AG09309 (cell line): Measurements from ENCODE around the gene HNRNPH1.

Source experiments
- DNase-seq: peaks from one replicate; pipeline ENCODE4 v3.0.0-alpha.2; 2010; ENCODE audit warnings: low read depth
- H3K4me3 ChIP-seq: 2 replicates; pipeline ENCODE4 v1.5.1; 2011; ENCODE audit warnings: mild to moderate bottlenecking, low read depth, low read length, moderate library complexity; ENCODE audit not compliant: control insufficient read depth
- CTCF ChIP-seq: IDR thresholded peaks from 2 replicates; pipeline ENCODE4 v1.5.1; 2011; ENCODE audit warnings: mild to moderate bottlenecking, low read depth, low read length, inconsistent platforms; ENCODE audit not compliant: insufficient read depth, control insufficient read depth; ENCODE audit errors: missing control alignments

HNRNPH1 gene

GRCh38 chr5:179588166-179588565, 35.3 kb downstream of the HNRNPH1 start:
- H3K4me3 ChIP-seq = no peak overlapping the region
- DNase-seq = no peak
- no peak for TF ChIP-seq CTCF

GRCh38 chr5:179585941-179586401, 37.5 kb downstream of the HNRNPH1 start:
- no peak overlapping the region for H3K4me3 ChIP-seq
- TF ChIP-seq CTCF = no peak
- DNase-seq = no peak

- TF ChIP-seq CTCF = no peak
- no peak overlapping the region for H3K4me3 ChIP-seq
- DNase-seq = no peak
Observed at GRCh38 chr5:179577286-179577960, 46.0 kb downstream of the HNRNPH1 start.

GRCh38 chr5:179572386-179572785, 51.1 kb downstream of the HNRNPH1 start:
- no peak for TF ChIP-seq CTCF
- DNase-seq = no peak

GRCh38 chr5:179568721-179569120, 54.8 kb downstream of the HNRNPH1 start:
- H3K4me3 ChIP-seq = no peak overlapping the region
- DNase-seq = no peak
- TF ChIP-seq CTCF = no peak

More at GRCh38 chr5:179572386-179572785, 51.1 kb downstream of the HNRNPH1 start:
- no peak overlapping the region for H3K4me3 ChIP-seq

- TF ChIP-seq CTCF = no peak
- H3K4me3 ChIP-seq = no peak overlapping the region
- no peak for DNase-seq
Observed at GRCh38 chr5:179564526-179564925, 58.9 kb downstream of the HNRNPH1 start.
